ENCODE results near the gene WDR5.
"Not testable (repeated sequence)": the region's sequence is repeated elsewhere in the genome, so short reads cannot be mapped to it uniquely, and the experiment has no call there.

WDR5 gene

DNA sequence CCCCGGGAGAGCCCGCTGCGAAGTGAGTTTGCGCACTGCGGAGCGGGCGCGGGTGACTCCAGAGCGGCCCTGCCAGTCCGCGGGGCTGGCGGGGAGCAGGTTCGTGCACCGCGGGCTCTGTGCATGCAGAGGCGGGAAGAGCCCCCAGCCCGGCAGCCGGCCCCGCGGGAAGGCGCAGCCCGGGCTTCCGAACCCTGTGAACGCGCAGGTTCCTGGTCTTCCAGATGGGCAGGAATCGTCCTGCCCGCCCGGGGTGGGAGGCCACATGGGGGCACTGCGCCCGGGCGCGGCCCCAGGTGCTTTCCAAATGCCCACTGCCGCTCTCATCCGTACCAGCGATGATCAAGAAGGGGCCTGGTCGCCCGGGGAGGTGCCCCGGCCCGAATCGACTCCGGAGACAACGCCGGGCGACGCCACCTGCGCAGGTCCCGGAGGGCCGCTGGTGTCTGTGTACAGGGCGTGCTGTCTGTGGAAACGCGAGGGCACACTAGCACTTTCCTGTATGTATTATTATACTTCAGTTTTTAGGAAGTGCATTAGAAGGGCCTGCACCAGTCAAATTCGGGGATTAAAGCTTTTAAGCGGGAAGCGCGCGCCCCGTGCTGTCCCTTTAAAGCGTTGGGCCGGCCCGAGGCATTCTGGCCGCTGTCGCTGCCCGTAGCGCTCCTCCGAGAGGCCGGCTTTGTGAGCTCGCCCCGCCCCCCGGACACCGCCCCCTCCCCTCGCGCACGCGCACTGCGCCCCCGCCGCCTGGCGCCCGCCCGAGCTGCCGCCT lies at the start of gene WDR5:
WDR5 (plus strand) TSS at position 740 of the 775 bp plus-strand sequence. CDS start 3,796 bp downstream, outside the sequence.
- DNase-seq (ENCODE audit: low read depth): peak; percentile 74

- DNase-seq (ENCODE audit: low read depth): no peak
These were observed 47.7 kb upstream of the WDR5 start for GRCh38 chr9:134088063-134088725.

- DNase-seq (ENCODE audit: low read depth): no peak
These were observed 45.9 kb upstream of the WDR5 start for GRCh38 chr9:134089972-134090371.

- DNase-seq (ENCODE audit: low read depth): no peak
These were observed 36.6 kb upstream of the WDR5 start for GRCh38 chr9:134099123-134099761.

DNA sequence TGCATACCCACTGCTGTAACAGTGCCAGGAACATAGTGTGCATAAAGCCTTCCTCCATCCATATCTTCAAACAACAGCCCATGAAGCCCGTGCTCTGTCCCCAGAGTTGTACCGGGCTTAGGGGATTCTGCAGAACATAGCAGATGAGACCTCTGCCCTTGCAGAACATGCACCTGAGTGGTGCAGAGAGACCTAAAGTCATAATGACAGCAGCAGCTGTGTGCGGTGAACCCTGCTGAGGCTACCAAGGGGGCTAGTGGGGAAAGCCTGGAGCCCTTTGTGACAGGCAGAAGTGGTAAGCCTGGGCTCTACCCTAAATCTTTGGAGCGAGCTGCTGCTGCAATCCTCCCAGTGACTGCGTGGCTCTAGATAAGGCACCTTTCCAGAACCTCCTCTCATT lies 35.8 kb upstream of the WDR5 start:
- DNase-seq (ENCODE audit: low read depth): no peak

GRCh38 chr9:134101133-134101532 lies 34.7 kb upstream of the WDR5 start:
- DNase-seq (ENCODE audit: low read depth): not testable (repeated sequence)

- no peak for DNase-seq (ENCODE audit: low read depth)
These were observed 34.2 kb upstream of the WDR5 start for GRCh38 chr9:134101623-134102149.

DNA sequence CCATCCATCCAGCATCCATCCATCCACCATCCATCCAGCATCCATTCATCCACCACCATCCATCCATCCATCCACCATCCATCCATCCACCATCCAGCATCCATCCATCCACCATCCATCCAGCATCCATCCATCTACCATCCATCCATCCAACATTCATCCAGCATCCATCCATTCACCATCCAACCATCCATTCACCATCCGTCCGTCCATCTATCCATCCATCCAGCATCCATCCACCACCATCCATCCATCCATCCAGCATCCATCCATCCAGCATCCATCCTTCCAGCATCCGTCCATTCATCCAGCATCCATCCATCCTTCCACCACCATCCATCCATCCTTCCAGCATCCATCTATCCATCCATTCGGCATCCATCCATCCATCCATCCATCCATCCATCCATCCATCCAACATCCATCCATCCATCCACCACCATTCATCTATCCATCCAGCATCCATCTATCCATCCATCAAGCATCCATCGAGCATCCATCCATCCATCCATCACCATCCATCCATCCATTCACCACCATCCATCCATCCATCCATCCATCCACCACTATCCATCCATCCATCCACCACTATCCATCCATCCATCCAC lies 32.4 kb upstream of the WDR5 start:
- no peak for DNase-seq (ENCODE audit: low read depth)

DNA sequence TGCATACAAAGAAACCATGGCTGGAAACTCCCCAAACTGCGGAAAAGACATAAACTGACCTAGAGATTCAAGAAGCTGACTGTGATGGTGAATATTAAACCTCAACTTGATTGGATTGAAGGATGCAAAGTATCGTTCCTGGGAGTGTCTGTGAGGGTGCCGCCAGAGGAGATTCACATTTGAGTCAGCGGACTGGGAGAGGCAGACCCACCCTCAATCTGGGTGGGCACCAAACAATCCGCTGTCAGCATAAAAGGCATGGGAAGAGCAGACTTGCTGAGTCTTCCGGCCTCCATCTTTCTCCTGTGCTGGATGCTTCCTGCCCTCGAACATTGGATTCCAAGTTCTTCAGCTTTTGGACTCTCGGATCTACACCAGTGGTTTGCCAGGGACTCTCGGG lies 24.8 kb upstream of the WDR5 start:
- DNase-seq (ENCODE audit: low read depth): no peak

- DNase-seq (ENCODE audit: low read depth): no peak
These were observed 23.3 kb upstream of the WDR5 start for GRCh38 chr9:134112561-134112960.

DNA sequence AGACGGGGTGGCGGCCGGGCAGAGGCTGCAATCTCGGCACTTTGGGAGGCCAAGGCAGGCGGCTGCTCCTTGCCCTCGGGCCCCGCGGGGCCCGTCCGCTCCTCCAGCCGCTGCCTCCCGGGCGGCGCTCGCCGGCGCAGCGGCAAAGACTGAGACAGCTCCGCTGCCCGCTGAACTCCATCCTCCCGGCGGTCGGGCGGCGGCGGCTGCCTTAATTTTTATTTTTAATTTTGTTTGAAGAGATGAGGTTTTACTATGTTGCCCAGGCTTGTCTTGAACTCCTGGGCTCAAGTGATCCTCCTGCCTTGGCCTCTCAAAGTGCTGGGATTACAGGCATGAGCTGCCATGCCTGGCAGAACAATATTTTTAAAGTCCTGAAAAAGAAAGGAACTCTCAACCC lies 16.9 kb upstream of the WDR5 start:
- not testable (repeated sequence) for DNase-seq (ENCODE audit: low read depth)

GRCh38 chr9:134123764-134124128 lies 12.1 kb upstream of the WDR5 start:
- DNase-seq (ENCODE audit: low read depth): no peak

DNA sequence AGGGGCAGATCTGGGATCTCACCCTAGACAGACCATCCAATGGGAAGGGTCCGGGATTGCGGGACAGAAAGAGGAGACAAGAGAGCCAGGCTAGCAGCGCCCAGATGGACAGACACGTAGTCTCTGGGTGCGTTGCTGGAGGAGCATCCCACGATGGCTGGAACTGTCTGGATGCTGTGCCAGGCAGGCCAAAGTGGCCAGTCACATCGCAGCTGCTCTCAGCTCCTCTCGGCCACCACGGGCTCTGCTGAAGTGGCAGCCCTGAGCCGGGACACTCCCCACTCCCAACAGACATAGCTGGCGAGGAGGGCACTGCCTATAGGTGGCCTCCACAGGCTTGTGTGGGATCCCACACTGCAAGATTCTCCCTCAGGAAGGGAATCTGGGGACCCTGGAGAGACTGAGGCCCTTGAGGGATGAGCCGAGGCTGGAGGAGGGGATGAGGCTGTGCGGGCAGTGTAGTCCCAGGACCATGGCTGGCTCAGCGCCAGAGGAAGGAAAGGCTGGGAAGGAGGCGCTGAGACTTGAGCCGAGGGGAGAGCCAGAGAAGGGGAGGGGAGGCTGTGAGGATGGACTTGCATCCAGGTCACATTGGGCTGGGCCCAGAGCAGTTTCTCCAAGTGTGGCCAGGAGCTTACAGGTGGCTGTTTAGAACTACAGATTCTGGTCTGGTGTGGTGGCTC lies 10.3 kb upstream of the WDR5 start:
- no peak for DNase-seq (ENCODE audit: low read depth)

- no peak for DNase-seq (ENCODE audit: low read depth)
These were observed 9.5 kb upstream of the WDR5 start for GRCh38 chr9:134126373-134126772.

DNA sequence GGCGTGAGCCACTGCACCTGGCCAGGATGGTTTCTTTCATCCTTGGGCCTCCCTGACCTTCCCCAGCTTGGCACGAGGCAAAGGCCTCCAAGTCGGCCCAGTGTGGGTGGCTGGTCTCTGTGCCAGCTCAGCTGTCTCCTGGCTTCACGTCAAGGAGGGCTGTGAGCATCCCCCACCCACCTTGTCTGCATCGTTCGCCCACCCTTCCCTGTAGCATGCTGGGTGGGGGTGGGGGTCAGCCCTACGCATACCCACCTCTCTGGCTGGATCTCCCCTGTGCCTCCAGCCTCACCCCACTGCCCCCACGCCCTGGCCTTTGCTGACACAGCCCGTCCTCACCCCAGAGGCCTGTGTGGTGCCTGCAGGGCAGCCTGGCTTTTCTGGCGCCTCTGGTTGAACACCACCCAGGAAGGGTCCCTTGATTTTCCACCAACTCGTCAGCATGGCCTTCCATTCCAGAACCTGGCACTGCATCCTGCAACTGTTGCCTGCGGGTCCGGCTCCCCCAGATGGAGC lies 8.8 kb upstream of the WDR5 start:
- DNase-seq (ENCODE audit: low read depth): no peak

GRCh38 chr9:134127616-134128015 lies 8.3 kb upstream of the WDR5 start:
- no peak for DNase-seq (ENCODE audit: low read depth)

DNA sequence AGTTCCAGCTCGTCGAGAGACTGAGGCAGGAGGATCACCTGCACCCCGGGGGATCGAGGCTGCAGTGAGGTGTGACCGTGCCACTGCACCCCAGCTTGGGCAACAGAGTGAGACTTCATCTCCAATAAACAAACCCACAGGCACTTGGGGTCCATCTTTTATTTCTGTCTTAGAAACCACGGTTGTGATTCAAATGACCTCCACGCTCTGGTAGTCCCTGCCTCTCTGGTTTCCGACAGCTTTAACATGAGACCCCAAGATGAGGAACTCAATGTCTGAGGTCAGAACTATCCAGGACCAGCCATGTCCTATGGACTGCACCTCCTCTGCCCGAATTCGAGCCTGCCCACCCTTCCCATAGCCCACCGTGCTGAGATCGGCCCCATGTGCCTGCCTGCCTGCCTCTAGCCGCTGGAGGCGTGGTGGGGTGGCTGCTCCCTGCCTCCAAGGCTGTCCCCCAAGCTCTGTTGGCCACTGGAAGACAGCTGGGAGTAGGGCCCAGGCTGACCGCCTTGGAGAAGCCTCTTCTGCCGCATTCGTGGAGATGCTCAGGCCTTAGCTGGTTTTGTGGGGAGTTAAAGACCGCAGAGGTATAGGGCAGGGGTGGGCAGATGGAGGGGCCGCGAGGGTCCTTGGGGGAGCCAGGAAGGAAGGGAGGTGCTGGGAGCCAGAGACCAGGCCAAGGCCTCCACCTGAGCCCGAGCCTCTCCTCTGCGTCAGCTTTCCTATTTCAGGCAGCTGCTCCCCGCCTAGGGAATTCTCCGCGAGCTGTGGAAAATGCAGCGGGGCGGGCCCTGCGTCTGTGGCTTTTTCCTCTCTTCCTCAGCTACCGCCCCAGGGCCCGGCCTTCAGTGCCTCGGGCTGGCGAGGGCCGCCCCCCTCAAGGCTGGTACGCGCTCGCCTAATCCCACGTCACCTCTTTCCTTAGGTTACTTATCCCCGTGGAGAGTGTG lies 6.9 kb upstream of the WDR5 start:
- no peak for DNase-seq (ENCODE audit: low read depth)

DNA sequence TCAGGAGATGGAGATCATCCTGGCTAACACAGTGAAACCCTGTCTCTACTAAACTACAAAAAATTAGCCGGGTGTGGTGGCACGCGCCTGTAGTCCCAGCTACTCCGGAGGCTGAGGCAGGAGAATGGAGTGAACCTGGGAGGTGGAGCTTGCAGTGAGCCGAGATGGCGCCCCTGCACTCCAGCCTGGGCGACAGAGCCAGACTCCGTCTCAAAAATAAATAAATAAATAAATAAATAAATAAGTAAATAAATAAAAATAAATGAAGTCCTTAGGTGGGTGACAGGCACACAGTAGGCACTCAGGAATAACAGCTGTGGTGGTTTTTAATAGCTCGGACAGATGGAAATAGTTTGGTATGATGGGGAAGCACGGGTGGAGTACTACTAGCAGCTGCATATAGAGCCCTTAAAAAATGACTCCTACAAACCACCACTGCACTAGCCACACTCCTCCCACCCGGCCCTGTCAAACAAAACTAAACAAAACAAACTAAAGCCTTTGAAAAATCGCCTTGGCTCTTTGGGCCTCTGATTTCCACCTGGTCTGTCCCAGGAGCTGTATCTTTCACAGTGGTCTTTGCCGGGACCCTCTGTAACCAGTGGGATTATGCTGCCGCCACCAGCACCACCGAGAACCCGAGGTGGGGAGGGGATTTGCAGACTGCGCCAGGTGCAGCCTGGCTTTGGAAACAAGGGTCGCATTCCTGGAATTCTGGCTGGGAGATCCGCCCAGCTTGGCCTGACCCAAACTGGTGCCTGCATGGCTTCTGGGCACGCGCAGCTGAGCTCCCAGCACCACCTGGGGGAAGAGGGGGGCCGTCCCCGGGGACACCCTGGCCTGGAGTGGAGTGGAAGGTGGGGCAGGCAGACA lies 5.1 kb upstream of the WDR5 start:
- no peak for DNase-seq (ENCODE audit: low read depth)

DNA sequence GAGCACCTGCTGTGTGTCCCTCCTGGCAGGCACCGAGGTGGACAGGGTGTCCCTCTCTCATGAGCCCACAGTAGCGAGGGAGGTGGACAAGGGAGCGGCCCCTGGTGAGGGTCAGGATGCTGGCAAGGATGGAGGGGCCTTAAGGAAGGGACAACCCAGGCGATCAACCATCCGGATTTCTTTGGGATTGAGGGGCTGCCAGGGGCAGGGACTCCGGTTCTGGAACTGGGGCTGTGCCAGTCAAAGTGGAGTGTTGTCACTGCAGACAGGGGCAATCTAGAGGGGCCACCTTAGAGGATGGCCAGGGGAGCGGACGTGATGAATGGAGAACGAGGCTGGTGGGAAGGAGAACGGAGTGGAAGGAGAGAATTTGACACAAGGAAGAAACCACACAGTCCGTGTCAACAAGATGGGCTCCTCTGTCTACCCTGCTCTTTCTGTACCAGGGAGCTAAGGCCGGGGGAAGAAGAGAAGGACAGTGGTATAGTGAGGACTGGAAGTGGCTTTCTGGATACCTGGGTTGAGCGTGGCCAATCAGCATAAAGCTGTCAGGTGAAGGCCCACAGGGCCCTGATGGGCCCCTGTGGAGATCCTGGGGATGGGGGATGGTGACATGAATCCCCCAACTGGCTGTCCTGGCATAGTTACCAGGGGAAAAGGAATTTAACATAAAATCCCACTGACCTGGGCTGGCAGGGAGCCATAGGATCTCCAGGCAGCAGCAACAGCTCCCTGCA lies 4.2 kb upstream of the WDR5 start:
- DNase-seq (ENCODE audit: low read depth): no peak

All from GM04504 (cell line).